HEK293 (cell line): ENCODE results near the gene FSIP1.

Experiments used
- CTCF ChIA-PET: fragments of 350-600 bp; formaldehyde crosslinking; extraction: SDS; loops from one replicate; lab custom pipeline; 2021; ENCODE audit warnings: antibody characterized with exemption; lab: Yijun Ruan, JAX
- POLR2A ChIA-PET: fragments of 300-600 bp; formaldehyde crosslinking; extraction: SDS; loops from one replicate; lab custom pipeline; 2020; ENCODE audit warnings: antibody characterized with exemption, inconsistent platforms; lab: Yijun Ruan, JAX
- H3K27ac ChIP-seq: fragments of 200-500 bp; sonication (Bioruptor generic); 2 replicates; pipeline ENCODE4 v1.5.1; 2014; ENCODE audit warnings: low read depth, low read length, control low read depth, inconsistent platforms; ENCODE audit errors: extremely low read depth
- H3K36me3 ChIP-seq, 2 experiments: fragments of 200-500 bp in 1 of 2; sonication (Bioruptor generic) in 1 of 2; 1 replicate in 1 of 2; 2 replicates in 1 of 2; pipeline ENCODE4 v1.5.1; 2014 to 2017; ENCODE audit warnings: inconsistent platforms in 2 of 2, low read length in 2 of 2; ENCODE audit not compliant: control insufficient read depth in 2 of 2, insufficient read depth in 1 of 2
- H3K4me1 ChIP-seq: fragments of 200-500 bp; sonication (Bioruptor generic); 2 replicates; pipeline ENCODE4 v1.5.1; 2014; ENCODE audit warnings: mild to moderate bottlenecking, low read length, inconsistent platforms; ENCODE audit not compliant: control insufficient read depth, insufficient read depth
- H3K4me3 ChIP-seq: 2 replicates; pipeline ENCODE4 v1.5.1; 2011; ENCODE audit warnings: low read depth, mild to moderate bottlenecking, control low read depth, low read length, moderate library complexity
- H3K9me3 ChIP-seq: fragments of 200-500 bp; sonication (Bioruptor generic); 2 replicates; pipeline ENCODE4 v1.5.1; 2014; ENCODE audit warnings: low read depth, low read length, inconsistent platforms; ENCODE audit not compliant: control insufficient read depth, insufficient read depth
- BCL11B ChIP-seq: fragments of 450-650 bp; formaldehyde crosslinking; IDR thresholded peaks from 2 replicates; pipeline ENCODE4 v1.5.1; 2016; ENCODE audit warnings: low read depth, missing biosample characterization, missing genetic modification characterization
- FEZF1 ChIP-seq: fragments of 450-650 bp; formaldehyde crosslinking; IDR thresholded peaks from 2 replicates; pipeline ENCODE4 v1.5.1; 2016; ENCODE audit warnings: missing biosample characterization, missing genetic modification characterization
- GLI2 ChIP-seq: fragments of 450-650 bp; formaldehyde crosslinking; IDR thresholded peaks from 2 replicates; pipeline ENCODE4; 2017; ENCODE audit warnings: missing biosample characterization, missing genetic modification characterization, low read depth, borderline replicate concordance
- SCRT1 ChIP-seq: fragments of 450-650 bp; formaldehyde crosslinking; IDR thresholded peaks from 2 replicates; pipeline ENCODE4 v1.5.1; 2016; ENCODE audit warnings: missing biosample characterization, missing genetic modification characterization, borderline replicate concordance
- WT1 ChIP-seq: fragments of 450-650 bp; formaldehyde crosslinking; IDR thresholded peaks from 2 replicates; pipeline ENCODE4 v1.5.1; 2016; ENCODE audit warnings: missing biosample characterization, missing genetic modification characterization
- ZEB2 ChIP-seq: fragments of 450-650 bp; formaldehyde crosslinking; IDR thresholded peaks from 2 replicates; pipeline ENCODE4 v1.5.1; 2016; ENCODE audit warnings: missing biosample characterization, missing genetic modification characterization
- ZNF23 ChIP-seq: fragments of 450-650 bp; formaldehyde crosslinking; IDR thresholded peaks from 2 replicates; pipeline ENCODE4 v1.5.1; 2016; ENCODE audit warnings: missing biosample characterization, missing genetic modification characterization, borderline replicate concordance
- ZNF26 ChIP-seq: fragments of 450-650 bp; formaldehyde crosslinking; IDR thresholded peaks from 2 replicates; pipeline ENCODE4 v1.5.1; 2016; ENCODE audit warnings: missing biosample characterization, missing genetic modification characterization
- ZNF404 ChIP-seq: fragments of 450-650 bp; formaldehyde crosslinking; IDR thresholded peaks from 2 replicates; pipeline ENCODE4 v1.5.1; 2017; ENCODE audit warnings: missing biosample characterization, missing genetic modification characterization
- ZNF518A ChIP-seq: fragments of 450-650 bp; formaldehyde crosslinking; conservative IDR thresholded peaks from 2 replicates; pipeline ENCODE4 v1.5.1; 2016; ENCODE audit warnings: low read depth, missing biosample characterization, missing genetic modification characterization
- ZNF585B ChIP-seq: fragments of 450-650 bp; formaldehyde crosslinking; IDR thresholded peaks from 2 replicates; pipeline ENCODE4 v1.5.1; 2016; ENCODE audit warnings: missing biosample characterization, missing genetic modification characterization
- ZNF626 ChIP-seq: fragments of 450-650 bp; sonication (Bioruptor Pico); formaldehyde crosslinking; IDR thresholded peaks from 2 replicates; pipeline ENCODE4 v1.5.1; 2018; ENCODE audit warnings: missing biosample characterization, missing genetic modification characterization, inconsistent platforms
- ZNF658 ChIP-seq: fragments of 450-650 bp; formaldehyde crosslinking; IDR thresholded peaks from 2 replicates; pipeline ENCODE4; 2016; ENCODE audit warnings: missing biosample characterization, missing genetic modification characterization
- ZSCAN30 ChIP-seq: fragments of 450-650 bp; IDR thresholded peaks from 2 replicates; pipeline ENCODE4 v1.5.1; 2018; ENCODE audit warnings: missing biosample characterization, mild to moderate bottlenecking, missing genetic modification characterization, moderate library complexity
- ZSCAN4 ChIP-seq: fragments of 450-650 bp; formaldehyde crosslinking; IDR thresholded peaks from 2 replicates; pipeline ENCODE4 v1.5.1; 2017; ENCODE audit warnings: missing biosample characterization, missing genetic modification characterization
- ZXDB ChIP-seq: fragments of 450-650 bp; formaldehyde crosslinking; IDR thresholded peaks from 2 replicates; pipeline ENCODE4 v1.5.1; 2016; ENCODE audit warnings: missing biosample characterization, missing genetic modification characterization

The FSIP1 gene

GRCh38 chr15:39622660-39623516 is 159.8 kb downstream of the FSIP1 start (continued):
- TF ChIP-seq ZNF518A (tag by site-specific recombination), result no peak
- no peak for TF ChIP-seq ZNF585B (tag by site-specific recombination)
- no peak for TF ChIP-seq ZNF26 (tag by site-specific recombination)
- no peak for TF ChIP-seq SCRT1 (tag by site-specific recombination)
- no peak for TF ChIP-seq GLI2 (tag by site-specific recombination)
- TF ChIP-seq ZNF23 (tag by site-specific recombination), result no peak
- TF ChIP-seq BCL11B (tag by site-specific recombination), result no peak
- TF ChIP-seq ZSCAN4, result no peak
- peak; percentile 52; the same call in 1 of the 2 replicates for TF ChIP-seq FEZF1 (tag by site-specific recombination)
- TF ChIP-seq ZNF626 (tag by site-specific recombination), result no peak
- no peak for TF ChIP-seq ZXDB (tag by site-specific recombination)
- TF ChIP-seq ZSCAN30 (tag by site-specific recombination), result no peak
- no peak for TF ChIP-seq ZNF404 (tag by site-specific recombination)

GRCh38 chr15:39621976-39622375 is 160.7 kb downstream of the FSIP1 start:
- POLR2A ChIA-PET, result no interaction called here
- Histone ChIP-seq H3K9me3 (no peaks in the 10 kb centered on the region), H3K4me1 (no peaks in the 10 kb centered on the region), H3K36me3 (no peaks in the 10 kb centered on the region), H3K27ac (no peak overlapping the region), H3K4me3 (no peak overlapping the region)
- CTCF ChIA-PET, result interaction anchor here (0.6 to 0.9 kb wide), 3 partner anchors 17 to 1183 kb away, joined by 3 read pairs; no protein-coding TSS in a partner anchor
- TF ChIP-seq WT1 (no peak), ZEB2 (tag by site-specific recombination) (no peak), ZNF658 (tag by site-specific recombination) (no peak), ZNF585B (tag by site-specific recombination) (no peak)
